ENCODE results near the gene XXYLT1. TPM values are rescaled to one million over a fixed set of nuclear protein-coding genes. Genes with fewer than 3 reads are reported as not detected.

Gene XXYLT1
- total and polyA plus RNA-seq, 9 of the 15 experiments (the other 6 are each of a cell fraction or from before 2014, with no cell fraction given), result 1.9 to 18.9 (median 15.0) TPM

GRCh38 chr3:195221015-195221853 lies 49.7 kb downstream of the XXYLT1 start:
- 89% methylated on average over 8 of the region's 9 CpGs for WGBS (ENCODE audit: insufficient coverage, low coverage, missing lambda C conversion rate)
- ChIA-PET POLR2A (interaction anchor here (0.5 to 1.2 kb wide), 2 partner anchors 9 to 392 kb away, joined by 4 read pairs; no protein-coding TSS in a partner anchor), CTCF (ENCODE audit: low intra/inter-chr PET ratio) (no interaction called here)
- no peaks in the 10 kb centered on the region for H3K9me1 ChIP-seq (ENCODE audit: control insufficient read depth, insufficient read depth, low read length)
- in situ Hi-C loops (cut with MboI) (no loop called here), intact Hi-C loops (cut with micrococcal nuclease) (no loop called here)
- no peaks in the 10 kb centered on the region for H4K20me1 ChIP-seq (replicated peaks; ENCODE audit: control insufficient read depth, insufficient read depth, low read length)
- peak overlapping the region in 1 of 2 experiments; percentile 13; a peak in 1 of 4 replicates for H3K9ac ChIP-seq (ENCODE audit: insufficient read depth in 1 of 2, low read depth in 2 of 2, low read length in 2 of 2)
- no peaks in the 10 kb centered on the region for H3K27me3 ChIP-seq (ENCODE audit: control insufficient read depth in 2 of 2, insufficient read depth in 2 of 2, low read length in 2 of 2)
- no peak overlapping the region for H3K4me2 ChIP-seq (ENCODE audit: insufficient read depth, low read length)
- DNase-seq (ENCODE audit: extremely low read depth in 1 of 4, low spot score in 3 of 4) (no peak), FAIRE-seq (no peak), ATAC-seq (peak; percentile 35)
- H3K9me3 ChIP-seq (replicated peaks; ENCODE audit: control insufficient read depth, insufficient read depth, low read depth, low read length), result no peaks in the 10 kb centered on the region
- peaks cover 0 to 5% of the 10 kb centered on the region in 2 experiments; a peak in 2 of 5 replicates for H3K4me1 ChIP-seq (replicated peaks in 1 of 2; ENCODE audit: control insufficient read depth in 2 of 2, insufficient read depth in 2 of 2, low read length in 2 of 2)
- H2AFZ ChIP-seq (ENCODE audit: low read depth, low read length), result no peak overlapping the region
- H3K27ac ChIP-seq (ENCODE audit: extremely low read depth, low read depth, low read length), result no peak overlapping the region
- BruUV-seq (replicated peaks), result no TSS peak
- no peak overlapping the region for H3K4me3 ChIP-seq
- peaks cover 8% of the 10 kb centered on the region; the same call in 1 of the 3 replicates for H3K36me3 ChIP-seq (ENCODE audit: control insufficient read depth, insufficient read depth, low read length)
- no peaks in the 10 kb centered on the region for H3K79me2 ChIP-seq (ENCODE audit: control insufficient read depth, insufficient read depth, low read length)
- no peak for TF ChIP-seq IRF2 (CRISPR knock-in tag; IDR thresholded peaks at IDR 0.05)
- TF ChIP-seq, protein P1, sequence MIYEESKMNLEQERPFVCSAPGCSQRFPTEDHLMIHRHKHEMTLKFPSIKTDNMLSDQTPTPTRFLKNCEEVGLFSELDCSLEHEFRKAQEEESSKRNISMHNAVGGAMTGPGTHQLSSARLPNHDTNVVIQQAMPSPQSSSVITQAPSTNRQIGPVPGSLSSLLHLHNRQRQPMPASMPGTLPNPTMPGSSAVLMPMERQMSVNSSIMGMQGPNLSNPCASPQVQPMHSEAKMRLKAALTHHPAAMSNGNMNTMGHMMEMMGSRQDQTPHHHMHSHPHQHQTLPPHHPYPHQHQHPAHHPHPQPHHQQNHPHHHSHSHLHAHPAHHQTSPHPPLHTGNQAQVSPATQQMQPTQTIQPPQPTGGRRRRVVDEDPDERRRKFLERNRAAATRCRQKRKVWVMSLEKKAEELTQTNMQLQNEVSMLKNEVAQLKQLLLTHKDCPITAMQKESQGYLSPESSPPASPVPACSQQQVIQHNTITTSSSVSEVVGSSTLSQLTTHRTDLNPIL (CRISPR knock-in tag; IDR thresholded peaks at IDR 0.05), result no peak
- TF ChIP-seq, protein P2, sequence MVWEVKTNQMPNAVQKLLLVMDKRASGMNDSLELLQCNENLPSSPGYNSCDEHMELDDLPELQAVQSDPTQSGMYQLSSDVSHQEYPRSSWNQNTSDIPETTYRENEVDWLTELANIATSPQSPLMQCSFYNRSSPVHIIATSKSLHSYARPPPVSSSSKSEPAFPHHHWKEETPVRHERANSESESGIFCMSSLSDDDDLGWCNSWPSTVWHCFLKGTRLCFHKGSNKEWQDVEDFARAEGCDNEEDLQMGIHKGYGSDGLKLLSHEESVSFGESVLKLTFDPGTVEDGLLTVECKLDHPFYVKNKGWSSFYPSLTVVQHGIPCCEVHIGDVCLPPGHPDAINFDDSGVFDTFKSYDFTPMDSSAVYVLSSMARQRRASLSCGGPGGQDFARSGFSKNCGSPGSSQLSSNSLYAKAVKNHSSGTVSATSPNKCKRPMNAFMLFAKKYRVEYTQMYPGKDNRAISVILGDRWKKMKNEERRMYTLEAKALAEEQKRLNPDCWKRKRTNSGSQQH (CRISPR knock-in tag; IDR thresholded peaks at IDR 0.05), result no peak
- no peak for TF ChIP-seq ZZZ3 (IDR thresholded peaks at IDR 0.05)
- TF ChIP-seq TAF7 (tag; IDR thresholded peaks at IDR 0.05), result no peak
- TF ChIP-seq STAT6 (CRISPR knock-in tag; IDR thresholded peaks at IDR 0.05), result no peak
- no peak for TF ChIP-seq NUFIP1 (IDR thresholded peaks at IDR 0.05; ENCODE audit: partially characterized antibody)
- TF ChIP-seq, protein P3, sequence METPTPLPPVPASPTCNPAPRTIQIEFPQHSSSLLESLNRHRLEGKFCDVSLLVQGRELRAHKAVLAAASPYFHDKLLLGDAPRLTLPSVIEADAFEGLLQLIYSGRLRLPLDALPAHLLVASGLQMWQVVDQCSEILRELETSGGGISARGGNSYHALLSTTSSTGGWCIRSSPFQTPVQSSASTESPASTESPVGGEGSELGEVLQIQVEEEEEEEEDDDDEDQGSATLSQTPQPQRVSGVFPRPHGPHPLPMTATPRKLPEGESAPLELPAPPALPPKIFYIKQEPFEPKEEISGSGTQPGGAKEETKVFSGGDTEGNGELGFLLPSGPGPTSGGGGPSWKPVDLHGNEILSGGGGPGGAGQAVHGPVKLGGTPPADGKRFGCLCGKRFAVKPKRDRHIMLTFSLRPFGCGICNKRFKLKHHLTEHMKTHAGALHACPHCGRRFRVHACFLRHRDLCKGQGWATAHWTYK (CRISPR knock-in tag; IDR thresholded peaks at IDR 0.05), result no peak
- TF ChIP-seq NFATC3 (IDR thresholded peaks at IDR 0.05), result no peak
- TF ChIP-seq ZNF197 (CRISPR knock-in tag; IDR thresholded peaks at IDR 0.05; ENCODE audit: low read depth), result no peak
- TF ChIP-seq, protein P4, sequence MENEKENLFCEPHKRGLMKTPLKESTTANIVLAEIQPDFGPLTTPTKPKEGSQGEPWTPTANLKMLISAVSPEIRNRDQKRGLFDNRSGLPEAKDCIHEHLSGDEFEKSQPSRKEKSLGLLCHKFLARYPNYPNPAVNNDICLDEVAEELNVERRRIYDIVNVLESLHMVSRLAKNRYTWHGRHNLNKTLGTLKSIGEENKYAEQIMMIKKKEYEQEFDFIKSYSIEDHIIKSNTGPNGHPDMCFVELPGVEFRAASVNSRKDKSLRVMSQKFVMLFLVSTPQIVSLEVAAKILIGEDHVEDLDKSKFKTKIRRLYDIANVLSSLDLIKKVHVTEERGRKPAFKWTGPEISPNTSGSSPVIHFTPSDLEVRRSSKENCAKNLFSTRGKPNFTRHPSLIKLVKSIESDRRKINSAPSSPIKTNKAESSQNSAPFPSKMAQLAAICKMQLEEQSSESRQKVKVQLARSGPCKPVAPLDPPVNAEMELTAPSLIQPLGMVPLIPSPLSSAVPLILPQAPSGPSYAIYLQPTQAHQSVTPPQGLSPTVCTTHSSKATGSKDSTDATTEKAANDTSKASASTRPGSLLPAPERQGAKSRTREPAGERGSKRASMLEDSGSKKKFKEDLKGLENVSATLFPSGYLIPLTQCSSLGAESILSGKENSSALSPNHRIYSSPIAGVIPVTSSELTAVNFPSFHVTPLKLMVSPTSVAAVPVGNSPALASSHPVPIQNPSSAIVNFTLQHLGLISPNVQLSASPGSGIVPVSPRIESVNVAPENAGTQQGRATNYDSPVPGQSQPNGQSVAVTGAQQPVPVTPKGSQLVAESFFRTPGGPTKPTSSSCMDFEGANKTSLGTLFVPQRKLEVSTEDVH (IDR thresholded peaks at IDR 0.05; ENCODE audit: low read depth, partially characterized antibody), result no peak

All from K562 (cell line).